DMS53 treated with DMSO at 0.1 percent for 48 hours (cell line): ENCODE results near the gene TEAD3.

Experiments used
- DNase-seq: peaks from one replicate; lab custom pipeline; 2025; ENCODE audit not compliant: unreplicated experiment; lab: John Stamatoyannopoulos, UW

The TEAD3 gene

GRCh38 chr6:35492974-35493284 is 4.0 kb downstream of the TEAD3 start:
- DNase-seq = no peak

GRCh38 chr6:35492258-35492973 is 4.5 kb downstream of the TEAD3 start:
- no peak for DNase-seq

GRCh38 chr6:35491558-35492257 is 5.2 kb downstream of the TEAD3 start:
- no peak for DNase-seq

- no peak for DNase-seq
Measured at GRCh38 chr6:35490821-35491557, 5.9 kb downstream of the TEAD3 start.

- DNase-seq = no peak
Measured at GRCh38 chr6:35489995-35490791, 6.7 kb downstream of the TEAD3 start.

- no peak for DNase-seq
Measured at GRCh38 chr6:35489066-35489465, 7.8 kb downstream of the TEAD3 start.

- DNase-seq = no peak
Measured at GRCh38 chr6:35488517-35488862, 8.4 kb downstream of the TEAD3 start.

GRCh38 chr6:35487658-35488516 is 9.0 kb downstream of the TEAD3 start:
- DNase-seq = no peak

- DNase-seq = no peak
Measured at GRCh38 chr6:35486005-35486925, 10.6 kb downstream of the TEAD3 start.

- DNase-seq = no peak
Measured at GRCh38 chr6:35485402-35485877, 11.4 kb downstream of the TEAD3 start.

GRCh38 chr6:35484921-35485392 is 11.9 kb downstream of the TEAD3 start:
- DNase-seq = no peak

- no peak for DNase-seq
Measured at GRCh38 chr6:35483893-35484645, 12.8 kb downstream of the TEAD3 start.

- DNase-seq = no peak
Measured at GRCh38 chr6:35483490-35483889, 13.4 kb downstream of the TEAD3 start.

- DNase-seq = no peak
Measured at GRCh38 chr6:35483062-35483461, 13.8 kb downstream of the TEAD3 start.

GRCh38 chr6:35481226-35481625 is 15.7 kb downstream of the TEAD3 start:
- no peak for DNase-seq

GRCh38 chr6:35480176-35480575 is 16.7 kb downstream of the TEAD3 start:
- no peak for DNase-seq

- no peak for DNase-seq
Measured at GRCh38 chr6:35478259-35478658, 18.6 kb downstream of the TEAD3 start.

- no peak for DNase-seq
Measured at GRCh38 chr6:35477551-35478179, 19.2 kb downstream of the TEAD3 start.
